Activated naive CD4-positive, alpha-beta T cell treated with anti-CD3 and anti-CD28 coated beads, Interleukin-2, amount 10 ng/mL, durations not matched to agents 7 days and 5 days (primary cell): ENCODE measurements around the gene CDHR2.

ENCODE experiments used
- CTCF ChIA-PET: fragments of 350-600 bp; sonication (Branson Sonifier 250); formaldehyde crosslinking; loops from one replicate; lab custom pipeline; 2021; ENCODE audit warnings: antibody characterized with exemption; lab: Charles Lee
- DNase-seq: peaks from one replicate; pipeline ENCODE4 v3.0.0-alpha.2; 2020
- H3K27ac Mint-ChIP-seq: one replicate; pipeline ENCODE4 v1.8.0; 2021; ENCODE audit warnings: mild to moderate bottlenecking, moderate library complexity, mixed read lengths
- H3K27me3 Mint-ChIP-seq: one replicate; pipeline ENCODE4 v1.8.0; 2021; ENCODE audit warnings: mild to moderate bottlenecking, mixed read lengths
- H3K36me3 Mint-ChIP-seq: one replicate; pipeline ENCODE4 v1.8.0; 2021; ENCODE audit warnings: mixed read lengths
- H3K4me1 Mint-ChIP-seq: one replicate; pipeline ENCODE4 v1.8.0; 2021; ENCODE audit warnings: mixed read lengths
- H3K4me3 Mint-ChIP-seq: one replicate; pipeline ENCODE4 v1.8.0; 2021; ENCODE audit warnings: mild to moderate bottlenecking, moderate library complexity, mixed read lengths
- H3K9me3 Mint-ChIP-seq: one replicate; pipeline ENCODE4 v1.8.0; 2021; ENCODE audit warnings: mixed read lengths

The CDHR2 gene

GRCh38 chr5:176548967-176549444 is at the start of gene CDHR2:
CDHR2 (plus strand) TSS chr5:176549342; CDS start chr5:176565353, 16,011 bp downstream.
- H3K4me3 Mint-ChIP-seq: no peak within 1 kb of the TSS

GRCh38 chr5:176500511-176500910 is 48.6 kb upstream of the CDHR2 start:
- peak overlapping the region; percentile 20 for H3K27ac Mint-ChIP-seq
- no peak overlapping the region for H3K4me3 Mint-ChIP-seq
- CTCF ChIA-PET: interaction anchor here (0.6 to 1.3 kb wide), 2 partner anchors 11 to 104 kb away, joined by 3 read pairs; no protein-coding TSS in a partner anchor
- no peaks in the 10 kb centered on the region for H3K9me3 Mint-ChIP-seq
- H3K27me3 Mint-ChIP-seq: no peaks in the 10 kb centered on the region
- H3K4me1 Mint-ChIP-seq: no peaks in the 10 kb centered on the region
- H3K36me3 Mint-ChIP-seq: peaks cover 62% of the 10 kb centered on the region
- DNase-seq: no peak

More at GRCh38 chr5:176548967-176549444, at the start of gene CDHR2:
- Mint-ChIP-seq H3K4me1 (peaks cover 45% of the 10 kb centered on the region), H3K9me3 (no peaks in the 10 kb centered on the region), H3K27me3 (peaks cover 6% of the 10 kb centered on the region), H3K27ac (no peak within 1 kb of the TSS), H3K36me3 (peaks cover 7% of the 10 kb centered on the region)
- CTCF ChIA-PET: interaction anchor here (1.3 kb wide), 1 partner anchor 11 kb away, joined by 3 read pairs; no protein-coding TSS in a partner anchor
- DNase-seq: no peak

GRCh38 chr5:176501333-176501732 is 47.8 kb upstream of the CDHR2 start:
- DNase-seq: no peak
- Mint-ChIP-seq H3K36me3 (peaks cover 61% of the 10 kb centered on the region), H3K4me3 (no peak overlapping the region), H3K9me3 (no peaks in the 10 kb centered on the region), H3K27me3 (no peaks in the 10 kb centered on the region), H3K27ac (no peak overlapping the region), H3K4me1 (no peaks in the 10 kb centered on the region)
- CTCF ChIA-PET: interaction anchor here (1.3 kb wide), 1 partner anchor 12 kb away, joined by 3 read pairs; no protein-coding TSS in a partner anchor

GRCh38 chr5:176503496-176503895 is 45.6 kb upstream of the CDHR2 start:
- no peaks in the 10 kb centered on the region for H3K4me1 Mint-ChIP-seq
- H3K27ac Mint-ChIP-seq: no peak overlapping the region
- H3K4me3 Mint-ChIP-seq: no peak overlapping the region
- peaks cover 61% of the 10 kb centered on the region for H3K36me3 Mint-ChIP-seq
- CTCF ChIA-PET: no interaction called here
- H3K27me3 Mint-ChIP-seq: no peaks in the 10 kb centered on the region
- H3K9me3 Mint-ChIP-seq: no peaks in the 10 kb centered on the region
- DNase-seq: no peak

GRCh38 chr5:176507911-176508310 is 41.2 kb upstream of the CDHR2 start:
- Mint-ChIP-seq H3K4me3 (no peak overlapping the region), H3K4me1 (peaks cover 2% of the 10 kb centered on the region), H3K27me3 (no peaks in the 10 kb centered on the region), H3K36me3 (peaks cover 50% of the 10 kb centered on the region), H3K27ac (peak overlapping the region; percentile 39), H3K9me3 (no peaks in the 10 kb centered on the region)
- no peak for DNase-seq
- CTCF ChIA-PET: no interaction called here

- Mint-ChIP-seq H3K27ac (no peak overlapping the region), H3K27me3 (no peaks in the 10 kb centered on the region), H3K36me3 (peaks cover 43% of the 10 kb centered on the region), H3K4me1 (peaks cover 2% of the 10 kb centered on the region), H3K4me3 (no peak overlapping the region), H3K9me3 (no peaks in the 10 kb centered on the region)
- CTCF ChIA-PET: no interaction called here
- DNase-seq: no peak
These were observed 40.5 kb upstream of the CDHR2 start for GRCh38 chr5:176508603-176509002.

- Mint-ChIP-seq H3K4me1 (peaks cover 6% of the 10 kb centered on the region), H3K9me3 (no peaks in the 10 kb centered on the region), H3K36me3 (peaks cover 12% of the 10 kb centered on the region), H3K27me3 (no peaks in the 10 kb centered on the region), H3K27ac (no peak overlapping the region), H3K4me3 (no peak overlapping the region)
- no peak for DNase-seq
- CTCF ChIA-PET: no interaction called here
These were observed 35.4 kb upstream of the CDHR2 start for GRCh38 chr5:176513788-176514187.

- CTCF ChIA-PET: no interaction called here
- Mint-ChIP-seq H3K27ac (no peak overlapping the region), H3K9me3 (no peaks in the 10 kb centered on the region), H3K36me3 (peaks cover 7% of the 10 kb centered on the region), H3K4me1 (peaks cover 6% of the 10 kb centered on the region), H3K4me3 (no peak overlapping the region), H3K27me3 (no peaks in the 10 kb centered on the region)
- DNase-seq: no peak
These were observed 34.7 kb upstream of the CDHR2 start for GRCh38 chr5:176514244-176514950.

GRCh38 chr5:176515396-176515795 is 33.7 kb upstream of the CDHR2 start:
- H3K4me3 Mint-ChIP-seq: no peak overlapping the region
- H3K27me3 Mint-ChIP-seq: peaks cover 6% of the 10 kb centered on the region
- no peaks in the 10 kb centered on the region for H3K9me3 Mint-ChIP-seq
- CTCF ChIA-PET: no interaction called here
- no peak overlapping the region for H3K27ac Mint-ChIP-seq
- no peaks in the 10 kb centered on the region for H3K36me3 Mint-ChIP-seq
- DNase-seq: no peak
- H3K4me1 Mint-ChIP-seq: peaks cover 6% of the 10 kb centered on the region

GRCh38 chr5:176517053-176517661 is 32.0 kb upstream of the CDHR2 start:
- Mint-ChIP-seq H3K4me3 (no peak overlapping the region), H3K27ac (no peak overlapping the region), H3K36me3 (no peaks in the 10 kb centered on the region), H3K9me3 (no peaks in the 10 kb centered on the region), H3K4me1 (peaks cover 5% of the 10 kb centered on the region), H3K27me3 (peaks cover 13% of the 10 kb centered on the region)
- CTCF ChIA-PET: no interaction called here
- DNase-seq: no peak

GRCh38 chr5:176519810-176520720 is 29.1 kb upstream of the CDHR2 start:
- DNase-seq: no peak
- CTCF ChIA-PET: no interaction called here
- Mint-ChIP-seq H3K36me3 (peaks cover 3% of the 10 kb centered on the region), H3K4me1 (peaks cover 7% of the 10 kb centered on the region), H3K27me3 (peaks cover 18% of the 10 kb centered on the region), H3K4me3 (no peak overlapping the region), H3K9me3 (no peaks in the 10 kb centered on the region), H3K27ac (no peak overlapping the region)

- Mint-ChIP-seq H3K27me3 (peaks cover 18% of the 10 kb centered on the region), H3K4me1 (peaks cover 7% of the 10 kb centered on the region), H3K36me3 (peaks cover 9% of the 10 kb centered on the region), H3K9me3 (no peaks in the 10 kb centered on the region), H3K4me3 (no peak overlapping the region), H3K27ac (no peak overlapping the region)
- CTCF ChIA-PET: interaction anchor here (0.7 kb wide), 1 partner anchor 9 kb away, joined by 3 read pairs; no protein-coding TSS in a partner anchor
- DNase-seq: no peak
These were observed 27.9 kb upstream of the CDHR2 start for GRCh38 chr5:176521286-176521685.

GRCh38 chr5:176521699-176522263 is 27.4 kb upstream of the CDHR2 start:
- Mint-ChIP-seq H3K9me3 (no peaks in the 10 kb centered on the region), H3K27me3 (peaks cover 18% of the 10 kb centered on the region), H3K4me1 (peaks cover 7% of the 10 kb centered on the region), H3K27ac (no peak overlapping the region), H3K4me3 (no peak overlapping the region), H3K36me3 (peaks cover 12% of the 10 kb centered on the region)
- no peak for DNase-seq
- CTCF ChIA-PET: interaction anchor here (0.7 kb wide), 1 partner anchor 8 kb away, joined by 3 read pairs; no protein-coding TSS in a partner anchor
